ENCODE results near the gene GAREM2. TPM values are rescaled to one million over a fixed set of nuclear protein-coding genes. Genes with fewer than 3 reads are reported as not detected.

The GAREM2 gene
- total RNA-seq (2022; extraction: Qiagen RNA extraction) = 5.6 to 10.1 TPM (median 6.8 TPM) in 5 replicates

GRCh38 chr2:26172871-26173775 is at the start of gene GAREM2:
Gene GAREM2, plus strand, starts transcription at chr2:26173088. Its CDS starts 133 bp downstream, at chr2:26173221.

Other genes starting within 250 kb of the GAREM2 start
- 37.6 to 50.4 TPM (median 44.4 TPM) in 5 replicates for gene KIF3C, start 190.6 kb upstream of the GAREM2 start, total RNA-seq (2022; extraction: Qiagen RNA extraction)
- gene RAB10, start 139.0 kb upstream of the GAREM2 start, total RNA-seq (2022; extraction: Qiagen RNA extraction) = 238 to 312 TPM (median 245 TPM) in 5 replicates
- gene HADHA, start 71.5 kb downstream of the GAREM2 start, total RNA-seq (2022; extraction: Qiagen RNA extraction) = 117 to 140 TPM (median 122 TPM) in 5 replicates
- 89.3 to 106 TPM (median 99.7 TPM) in 5 replicates for gene HADHB, start 71.9 kb downstream of the GAREM2 start, total RNA-seq (2022; extraction: Qiagen RNA extraction)
- gene SELENOI, start 173.1 kb downstream of the GAREM2 start, total RNA-seq (2022; extraction: Qiagen RNA extraction) = 14.3 to 22.3 TPM (median 17.8 TPM) in 5 replicates
- 0.04 to 0.28 TPM (median 0.13 TPM) in 4 of 5 replicates, not detected in the other for gene ADGRF3, start 173.7 kb downstream of the GAREM2 start, total RNA-seq (2022; extraction: Qiagen RNA extraction)
- 0.16 to 0.46 TPM (median 0.38 TPM) in 5 replicates for gene DRC1, start 228.8 kb downstream of the GAREM2 start, total RNA-seq (2022; extraction: Qiagen RNA extraction)

All from A549 treated with Mapracorat at 1 μM for 4 hours (cell line).